Spleen (tissue), 11 donors: ENCODE results near the gene FBP1. TPM values are rescaled to one million over a fixed set of nuclear protein-coding genes. Genes with fewer than 3 reads are reported as not detected.

Experiments used
- DNase-seq: peaks from one replicate; pipeline ENCODE4 v3.0.0-alpha.2; 2020
- H3K27ac ChIP-seq, 8 donors: fragments of 200-600 bp; sonication (generic) in 7 of 8; 1 replicate in 4 of 8; 2 replicates in 4 of 8; pipeline versions ENCODE4 v1.5.0 to v1.8.0; 2016 to 2021; ENCODE audit warnings: inconsistent platforms in 4 of 8, mild to moderate bottlenecking in 4 of 8, moderate library complexity in 1 of 8
- H3K27me3 ChIP-seq, 7 donors: fragments of 200-600 bp; sonication (generic) in 6 of 7; replicated peaks in 1 of 7; 1 replicate in 4 of 7; 2 replicates in 3 of 7; pipeline versions ENCODE4 v1.5.0 to v1.8.0; 2016 to 2021; ENCODE audit warnings: inconsistent platforms in 3 of 7, mild to moderate bottlenecking in 1 of 7
- H3K36me3 ChIP-seq, 6 donors: fragments of 200-600 bp; sonication (generic) in 5 of 6; 1 replicate in 4 of 6; 2 replicates in 2 of 6; pipeline versions ENCODE4 v1.5.0 to v1.8.0; 2016 to 2021; ENCODE audit warnings: inconsistent platforms in 2 of 6
- H3K4me1 ChIP-seq, 6 donors: fragments of 200-600 bp; sonication (generic) in 5 of 6; 1 replicate in 3 of 6; 2 replicates in 3 of 6; pipeline versions ENCODE4 v1.5.0 to v1.8.0; 2016 to 2021; ENCODE audit warnings: inconsistent platforms in 3 of 6
- H3K4me3 ChIP-seq, 8 donors: fragments of 200-600 bp; sonication (generic) in 7 of 8; 1 replicate in 4 of 8; 2 replicates in 4 of 8; pipeline versions ENCODE4 v1.5.0 to v1.8.0; 2016 to 2021; ENCODE audit warnings: inconsistent platforms in 4 of 8, mild to moderate bottlenecking in 4 of 8, moderate library complexity in 2 of 8
- H3K9me3 ChIP-seq, 8 donors: fragments of 200-600 bp; sonication (generic) in 7 of 8; 1 replicate in 4 of 8; 2 replicates in 4 of 8; pipeline versions ENCODE4 v1.5.0 to v1.8.0; 2016 to 2021; ENCODE audit warnings: inconsistent platforms in 4 of 8
- CTCF ChIP-seq, 11 experiments: fragments of 200-600 bp in 7 of 11; fragments of 450-650 bp in 4 of 11; sonication (generic) in 4 of 11; IDR thresholded peaks in 8 of 11; conservative IDR thresholded peaks in 3 of 11; 1 replicate in 7 of 11; 2 replicates in 4 of 11; pipeline versions ENCODE4 v1.4.0 to v1.8.0; 2016 to 2021; ENCODE audit warnings: antibody characterized with exemption in 11 of 11, inconsistent platforms in 4 of 11, mild to moderate bottlenecking in 1 of 11
- POLR2A ChIP-seq, 3 donors: fragments of 450-650 bp; IDR thresholded peaks; one replicate each; pipeline ENCODE4 v1.5.1; 2017; ENCODE audit warnings: antibody characterized with exemption in 3 of 3, mild to moderate bottlenecking in 1 of 3
- POLR2AphosphoS5 ChIP-seq, 3 donors: sonication (generic); formaldehyde crosslinking; IDR thresholded peaks; one replicate each; pipeline ENCODE4 v1.5.1; 2017; ENCODE audit warnings: antibody characterized with exemption in 3 of 3
- WGBS, 5 donors: extraction: QIAGEN DNeasy Blood & Tissue Kit in 3 of 5; methylation state at CpG; one replicate each; pipeline versions ENCODE4 v1.1.5 to v1.1.7; 2013 to 2018; 5-methylcytosine and 5-hydroxymethylcytosine counted together
- intact Hi-C: fragments of 100-400 bp; cut with DNase I; formaldehyde crosslinking; loops from one replicate; pipeline ENCODE4 v1.15.0; 2023; ENCODE audit warnings: low total_unique reads
- polyA plus RNA-seq, 3 donors: library from polyadenylated mRNA; stranded (reverse); fragments of 200-250 nt; gene quantifications; one replicate each; pipeline ENCODE4 v1.2.1, GENCODE V29; 2013
- total RNA-seq, 7 donors: library from RNA; depleted of rRNA in 3 of 7; stranded (reverse); fragments of >200 nt in 3 of 7; fragmentation: NEBNext Ultra II Directional in 4 of 7; extraction: Animal tissue kit (Norgen Biotek cat#: 25700) in 4 of 7; gene quantifications; one replicate each; pipeline versions ENCODE4 v1.1.0 to v1.2.1, GENCODE V29; 2016 to 2021
- donor health status: healthy with polysubstance abuse.
- donor health status: DM: no; HTN: no; CAD: no; lungs with moderate emphysema.
- donor health status: DM: no; HTN: no; CAD: no.
- donor health status: Bipolar disorder and iron deficiency.
- donor health status: healthy.
- donor health status: DM: no; HTN: no; CAD: no.
- donor health status: DM: yes; HTN: yes; CAD: no.

The FBP1 gene
- total and polyA plus RNA-seq, 10 donors = 7.9 to 57.4 (median 12.4) TPM

- WGBS, 5 donors = 60 to 79% (median 74%) methylated on average over 4 of the region's 4 CpGs
- Histone ChIP-seq H3K4me3 (peak overlapping the region in 1 of 8 donors; percentile 41), H3K4me1 (peaks cover 0 to 11% (median 0%) of the 10 kb centered on the region in 6 donors), H3K9me3 (no peaks in the 10 kb centered on the region), H3K36me3 (no peaks in the 10 kb centered on the region), H3K27me3 (peaks cover 0 to 13% (median 0%) of the 10 kb centered on the region in 7 donors), H3K27ac (no peak overlapping the region)
- TF ChIP-seq POLR2AphosphoS5 (IDR thresholded peaks at IDR 0.05) (no peak), CTCF (IDR thresholded peaks at IDR 0.05 in 8 of 11, conservative IDR thresholded peaks at IDR 0.05 in 3 of 11) (no peak), POLR2A (IDR thresholded peaks at IDR 0.05) (no peak)
- intact Hi-C loops = no loop called here
- no peak for DNase-seq
Observed at GRCh38 chr9:94586316-94586715, 53.0 kb downstream of the FBP1 start.

GRCh38 chr9:94584555-94584954 is 54.8 kb downstream of the FBP1 start:
- Histone ChIP-seq H3K4me1 (peaks cover 0 to 11% (median 0%) of the 10 kb centered on the region in 6 donors), H3K27ac (no peak overlapping the region), H3K27me3 (peaks cover 0 to 9% (median 0%) of the 10 kb centered on the region in 7 donors), H3K36me3 (no peaks in the 10 kb centered on the region), H3K4me3 (no peak overlapping the region), H3K9me3 (no peaks in the 10 kb centered on the region)
- intact Hi-C loops = no loop called here
- TF ChIP-seq POLR2A (IDR thresholded peaks at IDR 0.05) (no peak), CTCF (IDR thresholded peaks at IDR 0.05 in 8 of 11, conservative IDR thresholded peaks at IDR 0.05 in 3 of 11) (no peak)
- WGBS, 5 donors = 62 to 78% (median 75%) methylated on average over 6 of the region's 6 CpGs
- DNase-seq = no peak

- Histone ChIP-seq H3K36me3 (no peaks in the 10 kb centered on the region), H3K9me3 (no peaks in the 10 kb centered on the region), H3K4me1 (peaks cover 0 to 7% (median 0%) of the 10 kb centered on the region in 6 donors), H3K4me3 (no peak overlapping the region), H3K27ac (no peak overlapping the region), H3K27me3 (no peaks in the 10 kb centered on the region)
- 85 to 94% (median 89%) methylated on average over 5 of the region's 5 CpGs for WGBS, 5 donors
- TF ChIP-seq POLR2A (IDR thresholded peaks at IDR 0.05) (no peak), CTCF (IDR thresholded peaks at IDR 0.05 in 8 of 11, conservative IDR thresholded peaks at IDR 0.05 in 3 of 11) (no peak), POLR2AphosphoS5 (IDR thresholded peaks at IDR 0.05) (no peak)
- DNase-seq = no peak
- intact Hi-C loops = no loop called here
Observed at GRCh38 chr9:94581728-94582127, 57.6 kb downstream of the FBP1 start.

- H3K9me3 ChIP-seq = no peaks in the 10 kb centered on the region
- no peak overlapping the region for H3K27ac ChIP-seq
- H3K27me3 ChIP-seq = no peaks in the 10 kb centered on the region
- no peaks in the 10 kb centered on the region for H3K36me3 ChIP-seq
- no peak overlapping the region for H3K4me3 ChIP-seq
- no peak for TF ChIP-seq POLR2A (IDR thresholded peaks at IDR 0.05)
- no peak for TF ChIP-seq POLR2AphosphoS5 (IDR thresholded peaks at IDR 0.05)
- TF ChIP-seq CTCF (IDR thresholded peaks at IDR 0.05 in 8 of 11, conservative IDR thresholded peaks at IDR 0.05 in 3 of 11) = no peak
- intact Hi-C loops = no loop called here
- no peaks in the 10 kb centered on the region for H3K4me1 ChIP-seq
- 61 to 77% (median 71%) methylated on average over 2 of the region's 2 CpGs for WGBS, 5 donors
- DNase-seq = no peak
Observed at GRCh38 chr9:94577571-94577970, 61.7 kb downstream of the FBP1 start.
